H9 (cell line): Measurements from ENCODE around the gene IL12B. TPM values are rescaled to one million over a fixed set of nuclear protein-coding genes. Genes with fewer than 3 reads are reported as not detected.
"Not testable (repeated sequence)": the region's sequence is repeated elsewhere in the genome, so short reads cannot be mapped to it uniquely, and the experiment has no call there.

Experiments used
- DNase-seq: peaks from one replicate; pipeline ENCODE4 v3.0.0-alpha.2; 2017
- H2AFZ ChIP-seq: one replicate; pipeline ENCODE4 v1.6.1; 2013; ENCODE audit warnings: mild to moderate bottlenecking, low read length, control low read depth, moderate library complexity
- H2AK5ac ChIP-seq: 2 replicates; pipeline ENCODE4 v1.6.1; 2013; ENCODE audit warnings: low read length, control low read depth, mixed read lengths; ENCODE audit not compliant: insufficient read length
- H2BK120ac ChIP-seq: one replicate; pipeline ENCODE4 v1.6.1; 2013; ENCODE audit warnings: low read depth, mild to moderate bottlenecking, low read length, control low read depth, inconsistent platforms; ENCODE audit not compliant: poor library complexity, severe bottlenecking
- H2BK12ac ChIP-seq: 2 replicates; pipeline ENCODE4 v1.6.1; 2013; ENCODE audit warnings: low read length, control low read depth, mixed read lengths, low read depth; ENCODE audit not compliant: insufficient read length
- H2BK15ac ChIP-seq: 2 replicates; pipeline ENCODE4 v1.6.1; 2013; ENCODE audit warnings: low read depth, low read length, control low read depth
- H2BK20ac ChIP-seq: one replicate; pipeline ENCODE4 v1.6.1; 2013; ENCODE audit warnings: low read depth, mild to moderate bottlenecking, low read length, control low read depth, inconsistent platforms; ENCODE audit not compliant: poor library complexity, severe bottlenecking
- H2BK5ac ChIP-seq: 2 replicates; pipeline ENCODE4 v1.6.1; 2013; ENCODE audit warnings: low read length, control low read depth, mixed read lengths; ENCODE audit not compliant: insufficient read length
- H3K14ac ChIP-seq: 2 replicates; pipeline ENCODE4 v1.6.1; 2013; ENCODE audit warnings: low read length, control low read depth; ENCODE audit not compliant: insufficient read depth
- H3K18ac ChIP-seq: 2 replicates; pipeline ENCODE4 v1.6.1; 2013; ENCODE audit warnings: low read depth, mild to moderate bottlenecking, mixed read lengths, low read length, control low read depth; ENCODE audit not compliant: insufficient read length
- H3K23ac ChIP-seq: 2 replicates; pipeline ENCODE4 v1.6.1; 2013; ENCODE audit warnings: low read length, control low read depth, mixed read lengths, low read depth; ENCODE audit not compliant: insufficient read length
- H3K23me2 ChIP-seq: 2 replicates; pipeline ENCODE4 v1.6.1; 2013; ENCODE audit warnings: low read depth, mild to moderate bottlenecking, mixed read lengths, low read length, control low read depth; ENCODE audit not compliant: insufficient read length, poor library complexity, severe bottlenecking
- H3K27ac ChIP-seq: 2 replicates; pipeline ENCODE4 v1.5.1; 2013; ENCODE audit warnings: low read length, control low read depth, mixed read lengths, low read depth; ENCODE audit not compliant: insufficient read length
- H3K27me3 ChIP-seq: 2 replicates; pipeline ENCODE4 v1.6.1; 2013; ENCODE audit warnings: low read length, control low read depth, inconsistent platforms; ENCODE audit not compliant: insufficient read depth
- H3K4ac ChIP-seq: 2 replicates; pipeline ENCODE4 v1.6.1; 2013; ENCODE audit warnings: low read depth, mild to moderate bottlenecking, control low read depth, inconsistent platforms, low read length, moderate library complexity
- H3K4me1 ChIP-seq: 2 replicates; pipeline ENCODE4 v1.6.1; 2013; ENCODE audit warnings: low read length, control low read depth, inconsistent platforms; ENCODE audit not compliant: insufficient read depth
- H3K4me2 ChIP-seq: 2 replicates; pipeline ENCODE4 v1.6.1; 2013; ENCODE audit warnings: low read length, control low read depth, mixed read lengths; ENCODE audit not compliant: insufficient read length, insufficient read depth
- H3K56ac ChIP-seq: 2 replicates; pipeline ENCODE4 v1.6.1; 2013; ENCODE audit warnings: low read depth, mild to moderate bottlenecking, mixed read lengths, low read length, control low read depth; ENCODE audit not compliant: insufficient read length
- H3K79me1 ChIP-seq: 2 replicates; pipeline ENCODE4 v1.6.1; 2013; ENCODE audit warnings: low read depth, mild to moderate bottlenecking, moderate library complexity, low read length, control low read depth, inconsistent platforms; ENCODE audit not compliant: insufficient read depth, poor library complexity, severe bottlenecking
- H3K79me2 ChIP-seq: 2 replicates; pipeline ENCODE4 v1.6.1; 2013; ENCODE audit warnings: low read length, control low read depth, inconsistent platforms; ENCODE audit not compliant: insufficient read depth
- H3K9ac ChIP-seq: 2 replicates; pipeline ENCODE4 v1.6.1; 2013; ENCODE audit warnings: low read length, control low read depth, mixed read lengths; ENCODE audit not compliant: insufficient read length; ENCODE audit errors: extremely low read depth
- H3K9me3 ChIP-seq: one replicate; pipeline ENCODE4 v1.6.1; 2013; ENCODE audit warnings: low read depth, low read length, inconsistent platforms; ENCODE audit not compliant: control insufficient read depth
- H3T11ph ChIP-seq: one replicate; pipeline ENCODE4 v1.6.1; 2013; ENCODE audit warnings: mild to moderate bottlenecking, low read length, control low read depth, inconsistent platforms
- H4K20me1 ChIP-seq: one replicate; pipeline ENCODE4 v1.6.1; 2013; ENCODE audit not compliant: control insufficient read depth, insufficient read length, insufficient read depth
- H4K5ac ChIP-seq: 2 replicates; pipeline ENCODE4 v1.6.1; 2013; ENCODE audit warnings: low read depth, mild to moderate bottlenecking, mixed read lengths, low read length, control low read depth; ENCODE audit not compliant: insufficient read length
- H4K8ac ChIP-seq: replicated peaks from 2 replicates; pipeline ENCODE4 v1.6.1; 2013; ENCODE audit warnings: low read length, control low read depth, mixed read lengths, low read depth; ENCODE audit not compliant: insufficient read length
- H4K91ac ChIP-seq: 2 replicates; pipeline ENCODE4 v1.6.1; 2013; ENCODE audit warnings: low read depth, mild to moderate bottlenecking, moderate library complexity, mixed read lengths, low read length, control low read depth; ENCODE audit not compliant: insufficient read length
- H3K27ac Mint-ChIP-seq, 3 experiments: 2 replicates in 2 of 3; 3 replicates in 1 of 3; pipeline ENCODE4 v1.8.0; 2020 to 2021; ENCODE audit warnings: mixed read lengths in 3 of 3, mild to moderate bottlenecking in 1 of 3, moderate library complexity in 1 of 3
- H3K27me3 Mint-ChIP-seq: 2 replicates; pipeline ENCODE4 v1.8.0; 2021; ENCODE audit warnings: low read depth, mild to moderate bottlenecking, moderate library complexity, mixed read lengths
- H3K36me3 Mint-ChIP-seq, 3 experiments: 2 replicates in 2 of 3; 3 replicates in 1 of 3; pipeline ENCODE4 v1.8.0; 2020 to 2021; ENCODE audit warnings: low read depth in 3 of 3, mixed read lengths in 3 of 3; ENCODE audit not compliant: insufficient read depth in 1 of 3
- H3K4me1 Mint-ChIP-seq, 2 experiments: 2 replicates each; pipeline ENCODE4 v1.8.0; 2020; ENCODE audit warnings: mixed read lengths in 2 of 2
- H3K4me3 Mint-ChIP-seq, 2 experiments: 2 replicates in 1 of 2; 3 replicates in 1 of 2; pipeline ENCODE4 v1.8.0; 2020 to 2021; ENCODE audit warnings: mild to moderate bottlenecking in 2 of 2, mixed read lengths in 2 of 2, moderate library complexity in 1 of 2
- H3K9me3 Mint-ChIP-seq, 2 experiments: 2 replicates in 1 of 2; 3 replicates in 1 of 2; pipeline ENCODE4 v1.8.0; 2020; ENCODE audit warnings: mild to moderate bottlenecking in 2 of 2, mixed read lengths in 2 of 2, moderate library complexity in 1 of 2
- CTCF ChIP-seq: fragments of 200-600 bp; sonication (generic); conservative IDR thresholded peaks from 3 replicates; pipeline ENCODE4 v1.8.0; 2021; ENCODE audit warnings: antibody characterized with exemption, mild to moderate bottlenecking
- WGBS: extraction: QIAGEN DNeasy Blood & Tissue Kit; methylation state at CpG from one replicate; pipeline ENCODE4 v1.1.7; 2013; ENCODE audit warnings: missing lambda C conversion rate, low lambda C conversion rate, mixed read lengths; ENCODE audit not compliant: insufficient read length; ENCODE audit errors: extremely low coverage; 5-methylcytosine and 5-hydroxymethylcytosine counted together
- total RNA-seq: library from RNA; stranded (reverse); gene quantifications from 2 replicates; pipeline ENCODE4 v1.2.1, GENCODE V29; 2021

The IL12B gene
- total RNA-seq, 1 experiment from 2014 or later, result not detected

DNA sequence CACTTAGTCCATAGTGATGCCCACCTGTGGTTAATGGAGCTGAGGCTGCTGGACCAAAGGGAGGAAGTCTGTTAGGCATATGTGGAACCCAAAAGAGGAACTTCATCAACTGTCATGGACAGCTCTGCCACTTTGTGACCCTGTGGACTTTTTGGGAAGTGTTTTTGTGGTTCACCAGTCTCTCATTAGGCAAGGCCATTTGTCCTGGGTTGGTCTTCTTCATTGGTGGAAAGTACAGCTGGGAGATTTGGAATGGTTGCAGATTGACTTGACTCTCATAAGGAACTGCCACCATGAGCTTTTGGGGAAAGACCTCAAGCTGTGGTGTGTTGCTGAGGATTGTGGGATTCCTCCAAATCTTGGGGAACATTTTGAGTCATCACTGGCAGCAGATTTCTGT, 31.9 kb upstream of the IL12B start:
- Mint-ChIP-seq H3K9me3 (peaks cover 10% of the 10 kb centered on the region in 2 experiments; a peak in 4 of 5 replicates), H3K36me3 (peaks cover 2 to 16% (median 5%) of the 10 kb centered on the region in 3 experiments; a peak in 5 of 7 replicates), H3K27me3 (peaks cover 12% of the 10 kb centered on the region), H3K27ac (no peak overlapping the region), H3K4me3 (no peak overlapping the region), H3K4me1 (peaks cover under 1 to 3% of the 10 kb centered on the region in 2 experiments; a peak in 3 of 4 replicates)
- Histone ChIP-seq H3T11ph (no peak overlapping the region), H3K4ac (no peak overlapping the region), H2BK5ac (no peak overlapping the region), H2BK15ac (no peak overlapping the region), H4K5ac (no peak overlapping the region), H3K27me3 (no peaks in the 10 kb centered on the region), H3K4me2 (no peak overlapping the region), H2AK5ac (no peak overlapping the region), H4K20me1 (no peaks in the 10 kb centered on the region), H4K91ac (no peak overlapping the region), H3K56ac (no peak overlapping the region), H4K8ac (no peak overlapping the region), H3K27ac (no peak overlapping the region), H3K79me1 (no peaks in the 10 kb centered on the region), H3K4me1 (no peaks in the 10 kb centered on the region), H3K23ac (no peak overlapping the region), H3K23me2 (no peaks in the 10 kb centered on the region), H2BK12ac (no peak overlapping the region), H3K9me3 (no peaks in the 10 kb centered on the region), H2BK20ac (no peak overlapping the region), H3K9ac (no peak overlapping the region), H2AFZ (no peak overlapping the region), H3K14ac (no peak overlapping the region), H3K79me2 (no peaks in the 10 kb centered on the region), H3K18ac (no peak overlapping the region), H2BK120ac (no peak overlapping the region)
- no peak for TF ChIP-seq CTCF
- DNase-seq, result no peak

GRCh38 chr5:159359871-159360270, 29.6 kb upstream of the IL12B start:
- H2BK20ac ChIP-seq, H2BK120ac ChIP-seq, H3K79me2 ChIP-seq, H3K27me3 ChIP-seq, H3K56ac ChIP-seq, H3K27ac Mint-ChIP-seq, H3K9me3 ChIP-seq, H3K18ac ChIP-seq, H4K8ac ChIP-seq, H3K27me3 Mint-ChIP-seq, H2BK15ac ChIP-seq, H4K91ac ChIP-seq, H3K9ac ChIP-seq, H3K36me3 Mint-ChIP-seq, H3K4me1 ChIP-seq, H2AFZ ChIP-seq, H3K4me1 Mint-ChIP-seq, H3K4me2 ChIP-seq, H3K9me3 Mint-ChIP-seq, H2AK5ac ChIP-seq, H3K23me2 ChIP-seq, DNase-seq, H3K27ac ChIP-seq, H3K4me3 Mint-ChIP-seq, H4K5ac ChIP-seq, H3K14ac ChIP-seq, H3T11ph ChIP-seq, H3K79me1 ChIP-seq, H2BK12ac ChIP-seq, H2BK5ac ChIP-seq, H3K4ac ChIP-seq, H3K23ac ChIP-seq, H4K20me1 ChIP-seq: not testable (repeated sequence)
- no CpG with 5 or more reads among the region's 7 CpGs for WGBS
